ENCODE data around the gene UTRN.

Gene UTRN

DNA sequence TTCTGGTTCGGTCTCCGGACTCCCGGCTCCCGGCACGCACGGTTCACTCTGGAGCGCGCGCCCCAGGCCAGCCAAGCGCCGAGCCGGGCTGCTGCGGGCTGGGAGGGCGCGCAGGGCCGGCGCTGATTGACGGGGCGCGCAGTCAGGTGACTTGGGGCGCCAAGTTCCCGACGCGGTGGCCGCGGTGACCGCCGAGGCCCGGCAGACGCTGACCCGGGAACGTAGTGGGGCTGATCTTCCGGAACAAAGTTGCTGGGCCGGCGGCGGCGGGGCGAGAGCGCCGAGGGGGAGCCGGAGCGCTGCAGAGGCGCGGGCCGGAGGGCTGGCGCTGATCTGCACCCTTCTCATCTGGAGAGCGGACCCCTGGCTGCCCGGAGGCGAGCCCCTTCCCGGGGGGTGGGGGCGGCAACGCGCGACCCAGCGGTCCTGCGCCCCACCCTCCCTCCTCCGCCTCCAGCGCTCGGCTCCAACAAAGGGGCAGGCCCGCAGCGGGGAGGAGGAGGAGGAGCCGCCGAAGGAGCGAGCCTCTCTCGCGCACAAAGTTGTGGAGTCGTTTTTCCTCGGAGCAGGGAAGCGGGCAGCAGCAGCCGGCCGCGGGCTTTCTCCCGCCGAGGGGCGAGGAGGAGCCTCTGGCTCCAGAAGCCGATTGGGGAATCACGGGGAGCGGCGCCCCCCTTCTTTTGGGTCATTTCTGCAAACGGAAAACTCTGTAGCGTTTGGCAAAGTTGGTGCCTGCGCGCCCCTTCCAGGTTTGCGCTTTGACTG, at the start of gene UTRN:
Gene UTRN, plus strand, starts transcription at position 553 of the 765 bp plus-strand sequence. CDS start 6,494 bp downstream, outside the sequence.
- Histone ChIP-seq H3K9me3 (ENCODE audit: control insufficient read depth in 2 of 2, low read length in 2 of 2) (no peaks in the 10 kb centered on the region), H3K27me3 (ENCODE audit: control insufficient read depth in 1 of 2, insufficient read depth in 2 of 2, low read length in 2 of 2) (no peaks in the 10 kb centered on the region), H3K4me1 (ENCODE audit: control insufficient read depth, insufficient read depth, low read length) (peaks cover 7% of the 10 kb centered on the region), H3K9ac (ENCODE audit: low read length in 2 of 2) (peak within 1 kb of the TSS; percentile 68 to 78), H3K36me3 (ENCODE audit: control insufficient read depth in 2 of 2, insufficient read depth in 2 of 2, low read length in 2 of 2) (no peaks in the 10 kb centered on the region), H3K4me3 (ENCODE audit: low read length in 2 of 2) (peak within 1 kb of the TSS; percentile 91 to 96), H3K27ac (ENCODE audit: low read length) (peak within 1 kb of the TSS; percentile 75)

GRCh38 chr6:144244688-144245087, 40.4 kb upstream of the UTRN start:
- Histone ChIP-seq H3K36me3 (ENCODE audit: control insufficient read depth in 2 of 2, insufficient read depth in 2 of 2, low read length in 2 of 2) (no peaks in the 10 kb centered on the region), H3K4me3 (ENCODE audit: low read length in 2 of 2) (no peak overlapping the region), H3K4me1 (ENCODE audit: control insufficient read depth, insufficient read depth, low read length) (no peaks in the 10 kb centered on the region), H3K27me3 (ENCODE audit: control insufficient read depth in 1 of 2, insufficient read depth in 2 of 2, low read length in 2 of 2) (no peaks in the 10 kb centered on the region), H3K27ac (ENCODE audit: low read length) (no peak overlapping the region), H3K9ac (ENCODE audit: low read length in 2 of 2) (no peak overlapping the region), H3K9me3 (ENCODE audit: control insufficient read depth in 2 of 2, low read length in 2 of 2) (peaks cover 2 to 3% of the 10 kb centered on the region in 2 donors)

DNA sequence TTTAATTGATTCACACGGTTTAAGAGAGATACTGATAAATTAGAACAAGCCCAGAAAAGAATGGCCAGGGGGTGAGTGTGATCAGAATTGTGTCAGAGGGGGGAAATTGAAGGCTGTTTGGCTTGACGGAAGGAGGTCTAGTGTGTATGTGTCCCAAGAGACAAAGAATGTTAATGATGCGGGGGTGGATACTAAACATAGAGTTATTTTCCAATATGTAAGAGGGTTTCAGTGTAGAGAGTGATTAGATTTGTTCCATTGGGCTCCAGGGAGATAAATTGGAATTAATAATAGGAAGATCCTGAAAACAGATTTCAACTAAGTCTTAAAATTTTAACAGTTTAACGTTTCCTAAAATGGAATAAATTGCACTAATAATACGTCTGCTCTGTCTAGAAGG, 38.1 kb upstream of the UTRN start:
- no peak overlapping the region for H3K27ac ChIP-seq (ENCODE audit: low read length)
- no peaks in the 10 kb centered on the region for H3K27me3 ChIP-seq (ENCODE audit: control insufficient read depth in 1 of 2, insufficient read depth in 2 of 2, low read length in 2 of 2)
- H3K9ac ChIP-seq (ENCODE audit: low read length in 2 of 2), result no peak overlapping the region
- H3K4me1 ChIP-seq (ENCODE audit: control insufficient read depth, insufficient read depth, low read length), result no peaks in the 10 kb centered on the region
- no peaks in the 10 kb centered on the region for H3K36me3 ChIP-seq (ENCODE audit: control insufficient read depth in 2 of 2, insufficient read depth in 2 of 2, low read length in 2 of 2)
- no peak overlapping the region for H3K4me3 ChIP-seq (ENCODE audit: low read length in 2 of 2)
- H3K9me3 ChIP-seq (ENCODE audit: control insufficient read depth in 2 of 2, low read length in 2 of 2), result peaks cover 2 to 3% of the 10 kb centered on the region in 2 donors

DNA sequence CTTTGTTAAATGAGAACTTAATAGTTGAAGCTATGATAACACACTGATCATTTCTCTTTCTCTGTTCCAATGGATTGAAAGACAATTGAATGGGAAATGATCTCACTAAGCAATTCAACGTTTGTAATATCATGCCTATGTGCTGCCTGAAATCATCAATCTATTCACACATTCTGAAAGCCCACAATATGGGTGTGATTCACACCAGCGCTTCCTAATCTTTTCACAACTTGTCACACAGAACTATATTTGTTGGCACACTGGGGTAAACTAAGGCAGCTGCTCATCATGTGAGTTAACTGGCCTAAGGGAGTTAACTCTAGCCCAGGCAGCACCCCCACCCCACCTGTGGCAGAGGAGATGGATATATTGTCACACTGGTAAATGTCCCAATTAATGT, 37.1 kb upstream of the UTRN start:
- no peak overlapping the region for H3K9ac ChIP-seq (ENCODE audit: low read length in 2 of 2)
- H3K4me1 ChIP-seq (ENCODE audit: control insufficient read depth, insufficient read depth, low read length), result no peaks in the 10 kb centered on the region
- H3K9me3 ChIP-seq (ENCODE audit: control insufficient read depth in 2 of 2, low read length in 2 of 2), result peaks cover 2 to 3% of the 10 kb centered on the region in 2 donors
- H3K27ac ChIP-seq (ENCODE audit: low read length), result no peak overlapping the region
- H3K27me3 ChIP-seq (ENCODE audit: control insufficient read depth in 1 of 2, insufficient read depth in 2 of 2, low read length in 2 of 2), result no peaks in the 10 kb centered on the region
- H3K4me3 ChIP-seq (ENCODE audit: low read length in 2 of 2), result no peak overlapping the region
- no peaks in the 10 kb centered on the region for H3K36me3 ChIP-seq (ENCODE audit: control insufficient read depth in 2 of 2, insufficient read depth in 2 of 2, low read length in 2 of 2)

DNA sequence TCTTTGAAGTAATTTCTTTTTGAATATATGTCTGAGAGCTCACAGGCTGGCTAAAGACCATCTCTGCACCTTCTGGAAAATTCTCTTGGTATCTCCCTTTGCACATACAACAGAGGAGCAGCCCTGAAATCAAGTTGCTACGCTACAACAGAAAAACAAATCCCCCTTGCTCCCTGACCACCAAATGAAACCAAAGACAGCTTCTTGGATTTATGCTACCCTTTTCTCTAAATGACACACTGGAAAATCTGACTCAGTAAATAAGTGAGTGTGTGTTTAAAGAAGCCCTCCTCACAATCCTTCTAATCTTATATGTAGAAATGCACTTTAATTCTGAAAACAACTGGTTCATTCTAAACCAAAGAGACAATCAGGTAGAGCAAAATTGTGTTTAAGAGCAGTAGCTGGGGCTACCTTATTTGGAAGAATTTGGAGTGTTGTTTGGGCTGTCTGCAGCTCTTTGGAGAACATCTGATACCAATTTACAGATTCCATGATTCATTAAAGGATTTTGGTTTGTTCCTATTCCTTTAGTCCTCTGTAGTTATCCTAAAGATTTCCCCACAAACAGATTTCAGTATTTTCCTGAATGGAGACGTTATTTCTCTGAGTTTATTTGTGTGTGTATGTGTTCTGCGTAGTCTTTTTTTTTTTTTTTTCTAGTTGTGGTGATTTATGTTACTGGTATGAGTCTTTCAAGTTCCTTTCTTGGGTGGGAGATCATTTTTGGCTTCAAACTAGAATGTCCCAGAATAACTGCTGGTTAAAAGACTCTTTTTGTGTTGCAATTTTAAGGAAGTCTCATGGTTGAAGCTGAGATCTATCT, 36.4 kb upstream of the UTRN start:
- Histone ChIP-seq H3K27ac (ENCODE audit: low read length) (no peak overlapping the region), H3K4me1 (ENCODE audit: control insufficient read depth, insufficient read depth, low read length) (no peaks in the 10 kb centered on the region), H3K4me3 (ENCODE audit: low read length in 2 of 2) (no peak overlapping the region), H3K27me3 (ENCODE audit: control insufficient read depth in 1 of 2, insufficient read depth in 2 of 2, low read length in 2 of 2) (no peaks in the 10 kb centered on the region), H3K36me3 (ENCODE audit: control insufficient read depth in 2 of 2, insufficient read depth in 2 of 2, low read length in 2 of 2) (no peaks in the 10 kb centered on the region), H3K9ac (ENCODE audit: low read length in 2 of 2) (no peak overlapping the region), H3K9me3 (ENCODE audit: control insufficient read depth in 2 of 2, low read length in 2 of 2) (peaks cover 2 to 3% of the 10 kb centered on the region in 2 donors)

DNA sequence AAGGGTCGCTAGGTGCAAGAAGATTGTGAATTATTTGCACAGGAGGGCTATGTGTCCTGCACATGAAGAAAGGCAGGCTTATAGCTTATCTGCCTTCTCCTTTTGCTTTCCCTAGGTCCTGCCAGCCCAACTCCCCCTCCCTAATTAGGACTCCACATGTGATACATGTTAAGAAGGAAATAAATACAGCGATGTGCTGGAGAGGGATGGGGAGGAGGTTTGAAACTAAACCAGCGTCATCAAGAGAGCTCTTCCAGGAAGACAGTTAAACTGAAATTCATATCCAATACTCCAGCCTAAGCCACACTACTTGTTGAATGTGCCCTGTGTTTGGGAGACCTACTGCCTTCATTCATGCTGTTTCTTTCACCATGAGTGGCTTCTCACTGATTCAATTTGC, 34.9 kb upstream of the UTRN start:
- H3K9ac ChIP-seq (ENCODE audit: low read length in 2 of 2), result no peak overlapping the region
- peaks cover 2 to 3% of the 10 kb centered on the region in 2 donors for H3K9me3 ChIP-seq (ENCODE audit: control insufficient read depth in 2 of 2, low read length in 2 of 2)
- no peak overlapping the region for H3K27ac ChIP-seq (ENCODE audit: low read length)
- no peak overlapping the region for H3K4me3 ChIP-seq (ENCODE audit: low read length in 2 of 2)
- H3K27me3 ChIP-seq (ENCODE audit: control insufficient read depth in 1 of 2, insufficient read depth in 2 of 2, low read length in 2 of 2), result no peaks in the 10 kb centered on the region
- H3K36me3 ChIP-seq (ENCODE audit: control insufficient read depth in 2 of 2, insufficient read depth in 2 of 2, low read length in 2 of 2), result no peaks in the 10 kb centered on the region
- H3K4me1 ChIP-seq (ENCODE audit: control insufficient read depth, insufficient read depth, low read length), result no peaks in the 10 kb centered on the region

DNA sequence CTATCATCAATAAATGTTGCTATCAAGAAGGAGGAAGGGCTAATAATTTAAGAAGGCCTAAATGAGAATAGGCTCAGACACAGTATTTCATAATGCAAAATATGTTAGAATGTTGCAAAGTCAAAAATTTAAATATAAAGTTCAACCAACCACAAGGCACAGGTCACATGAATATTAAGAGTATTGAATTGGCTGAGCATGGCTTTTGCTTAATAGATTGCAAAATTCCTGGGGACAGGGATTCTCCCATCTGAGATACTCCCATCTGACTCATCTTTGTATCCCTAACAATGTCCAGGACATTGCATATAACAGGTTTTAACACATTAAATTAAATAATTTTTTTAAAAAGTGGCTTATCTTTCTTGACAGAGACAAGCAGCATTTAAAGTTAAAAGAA, 32.9 kb upstream of the UTRN start:
- Histone ChIP-seq H3K27me3 (ENCODE audit: control insufficient read depth in 1 of 2, insufficient read depth in 2 of 2, low read length in 2 of 2) (no peaks in the 10 kb centered on the region), H3K9me3 (ENCODE audit: control insufficient read depth in 2 of 2, low read length in 2 of 2) (no peaks in the 10 kb centered on the region), H3K4me3 (ENCODE audit: low read length in 2 of 2) (no peak overlapping the region), H3K36me3 (ENCODE audit: control insufficient read depth in 2 of 2, insufficient read depth in 2 of 2, low read length in 2 of 2) (no peaks in the 10 kb centered on the region), H3K4me1 (ENCODE audit: control insufficient read depth, insufficient read depth, low read length) (no peaks in the 10 kb centered on the region), H3K27ac (ENCODE audit: low read length) (no peak overlapping the region), H3K9ac (ENCODE audit: low read length in 2 of 2) (no peak overlapping the region)

- no peaks in the 10 kb centered on the region for H3K4me1 ChIP-seq (ENCODE audit: control insufficient read depth, insufficient read depth, low read length)
- no peaks in the 10 kb centered on the region for H3K36me3 ChIP-seq (ENCODE audit: control insufficient read depth in 2 of 2, insufficient read depth in 2 of 2, low read length in 2 of 2)
- no peak overlapping the region for H3K4me3 ChIP-seq (ENCODE audit: low read length in 2 of 2)
- H3K27ac ChIP-seq (ENCODE audit: low read length), result no peak overlapping the region
- H3K9ac ChIP-seq (ENCODE audit: low read length in 2 of 2), result no peak overlapping the region
- no peaks in the 10 kb centered on the region for H3K27me3 ChIP-seq (ENCODE audit: control insufficient read depth in 1 of 2, insufficient read depth in 2 of 2, low read length in 2 of 2)
- H3K9me3 ChIP-seq (ENCODE audit: control insufficient read depth in 2 of 2, low read length in 2 of 2), result peaks cover 0 to 3% of the 10 kb centered on the region in 2 donors
Observed at GRCh38 chr6:144259986-144260385, 25.1 kb upstream of the UTRN start.

GRCh38 chr6:144262470-144263369, 22.4 kb upstream of the UTRN start:
- Histone ChIP-seq H3K27ac (ENCODE audit: low read length) (no peak overlapping the region), H3K9ac (ENCODE audit: low read length in 2 of 2) (no peak overlapping the region), H3K9me3 (ENCODE audit: control insufficient read depth in 2 of 2, low read length in 2 of 2) (peaks cover 0 to 3% of the 10 kb centered on the region in 2 donors), H3K4me3 (ENCODE audit: low read length in 2 of 2) (no peak overlapping the region), H3K4me1 (ENCODE audit: control insufficient read depth, insufficient read depth, low read length) (peaks cover 3% of the 10 kb centered on the region), H3K36me3 (ENCODE audit: control insufficient read depth in 2 of 2, insufficient read depth in 2 of 2, low read length in 2 of 2) (no peaks in the 10 kb centered on the region), H3K27me3 (ENCODE audit: control insufficient read depth in 1 of 2, insufficient read depth in 2 of 2, low read length in 2 of 2) (no peaks in the 10 kb centered on the region)

DNA sequence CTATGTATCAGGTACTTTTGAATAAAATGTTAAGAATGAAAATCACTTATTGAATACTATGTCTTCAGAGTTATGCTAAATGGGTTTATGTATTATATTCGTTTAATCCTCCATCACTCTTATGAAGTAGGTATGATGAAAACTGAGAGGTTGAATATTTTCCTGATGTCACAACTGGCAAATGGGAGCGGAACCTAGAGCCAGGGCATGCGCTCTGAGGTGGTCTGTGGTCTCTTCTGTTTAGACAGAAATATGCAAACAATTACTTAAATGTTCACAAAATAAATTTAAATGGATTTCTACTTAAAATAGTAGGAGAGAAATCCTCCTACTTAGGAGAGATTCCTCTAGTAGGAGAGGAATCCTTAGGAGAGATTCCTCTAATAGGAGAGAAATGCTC, 21.3 kb upstream of the UTRN start:
- no peak overlapping the region for H3K4me3 ChIP-seq (ENCODE audit: low read length in 2 of 2)
- H3K36me3 ChIP-seq (ENCODE audit: control insufficient read depth in 2 of 2, insufficient read depth in 2 of 2, low read length in 2 of 2), result no peaks in the 10 kb centered on the region
- H3K27me3 ChIP-seq (ENCODE audit: control insufficient read depth in 1 of 2, insufficient read depth in 2 of 2, low read length in 2 of 2), result no peaks in the 10 kb centered on the region
- peaks cover 3% of the 10 kb centered on the region for H3K4me1 ChIP-seq (ENCODE audit: control insufficient read depth, insufficient read depth, low read length)
- H3K27ac ChIP-seq (ENCODE audit: low read length), result no peak overlapping the region
- H3K9me3 ChIP-seq (ENCODE audit: control insufficient read depth in 2 of 2, low read length in 2 of 2), result peaks cover 0 to 3% of the 10 kb centered on the region in 2 donors
- H3K9ac ChIP-seq (ENCODE audit: low read length in 2 of 2), result no peak overlapping the region

Measured in stomach smooth muscle (tissue), 2 donors.